Measurements from ENCODE around the gene TNRC6C.

DNA sequence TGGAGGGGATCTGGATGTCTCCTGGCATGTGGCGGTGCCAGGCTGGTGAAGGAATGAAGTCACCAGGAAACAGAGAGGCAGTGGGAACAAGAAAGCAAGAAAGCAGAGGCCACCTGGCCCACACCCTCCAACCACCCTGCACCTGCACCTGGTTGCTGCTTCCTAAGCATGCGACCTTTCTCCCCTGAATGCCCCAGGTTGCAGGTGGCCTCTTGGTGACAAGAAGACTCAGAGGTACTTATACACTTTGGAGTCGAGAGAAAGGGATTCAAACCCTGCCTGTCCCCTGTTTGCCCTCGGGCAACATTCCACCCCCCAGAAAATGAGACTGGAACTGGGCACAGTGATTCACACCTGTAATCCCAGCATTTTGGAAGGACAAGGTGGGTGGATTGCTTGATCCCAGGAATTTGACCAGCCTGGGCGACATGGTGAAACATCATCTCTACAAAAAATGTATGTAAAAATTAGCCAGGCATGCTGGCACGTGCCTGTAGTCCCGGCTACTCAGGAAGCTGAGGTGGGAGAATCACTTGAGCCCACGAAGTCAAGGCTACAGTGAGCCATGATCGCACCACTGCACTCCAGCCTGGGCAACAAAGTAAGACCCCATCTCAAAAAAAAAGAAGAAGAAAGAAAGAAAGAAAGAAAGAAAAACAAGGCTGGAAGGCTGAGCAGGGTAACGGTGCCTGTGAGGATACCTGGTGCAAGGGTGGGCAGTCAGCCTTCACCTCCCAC lies 34.6 kb upstream of the TNRC6C start:
- TF ChIP-seq, protein P1, sequence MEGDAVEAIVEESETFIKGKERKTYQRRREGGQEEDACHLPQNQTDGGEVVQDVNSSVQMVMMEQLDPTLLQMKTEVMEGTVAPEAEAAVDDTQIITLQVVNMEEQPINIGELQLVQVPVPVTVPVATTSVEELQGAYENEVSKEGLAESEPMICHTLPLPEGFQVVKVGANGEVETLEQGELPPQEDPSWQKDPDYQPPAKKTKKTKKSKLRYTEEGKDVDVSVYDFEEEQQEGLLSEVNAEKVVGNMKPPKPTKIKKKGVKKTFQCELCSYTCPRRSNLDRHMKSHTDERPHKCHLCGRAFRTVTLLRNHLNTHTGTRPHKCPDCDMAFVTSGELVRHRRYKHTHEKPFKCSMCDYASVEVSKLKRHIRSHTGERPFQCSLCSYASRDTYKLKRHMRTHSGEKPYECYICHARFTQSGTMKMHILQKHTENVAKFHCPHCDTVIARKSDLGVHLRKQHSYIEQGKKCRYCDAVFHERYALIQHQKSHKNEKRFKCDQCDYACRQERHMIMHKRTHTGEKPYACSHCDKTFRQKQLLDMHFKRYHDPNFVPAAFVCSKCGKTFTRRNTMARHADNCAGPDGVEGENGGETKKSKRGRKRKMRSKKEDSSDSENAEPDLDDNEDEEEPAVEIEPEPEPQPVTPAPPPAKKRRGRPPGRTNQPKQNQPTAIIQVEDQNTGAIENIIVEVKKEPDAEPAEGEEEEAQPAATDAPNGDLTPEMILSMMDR (IDR thresholded peaks at IDR 0.05), result no peak
- TF ChIP-seq EP300 (IDR thresholded peaks at IDR 0.05), result no peak
- no peak for TF ChIP-seq POLR2AphosphoS5 (IDR thresholded peaks at IDR 0.05)
- TF ChIP-seq POLR2A (IDR thresholded peaks at IDR 0.05), result no peak

Data from suprapubic skin (tissue), 4 donors.